Measurements from ENCODE around the gene LMCD1.
A peak's percentile ranks its signal among the peaks of the same experiment; 100 is the strongest.

LMCD1 gene

DNA sequence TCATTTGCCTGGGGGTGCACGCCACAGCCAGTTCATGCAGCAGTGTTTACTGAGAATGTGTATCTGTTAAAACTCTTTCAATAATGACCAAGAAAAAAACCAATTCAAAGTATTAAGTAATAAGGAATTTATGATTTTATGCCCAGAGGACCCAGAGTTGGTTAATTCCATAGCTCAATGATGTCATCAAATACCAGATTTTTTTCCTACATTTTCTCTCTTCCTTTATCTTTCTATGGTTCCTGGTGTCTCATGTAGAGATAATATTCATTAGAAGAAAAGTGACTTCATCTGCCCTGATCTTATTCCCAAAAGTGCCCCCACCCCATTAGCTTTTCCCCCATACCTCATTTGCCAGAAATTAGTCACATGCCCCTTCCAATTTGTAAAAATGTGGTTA, 44.6 kb upstream of the LMCD1 start:
- no peak overlapping the region for H3K4me3 ChIP-seq (ENCODE audit: low read depth, low read length)
- TF ChIP-seq, protein P1, sequence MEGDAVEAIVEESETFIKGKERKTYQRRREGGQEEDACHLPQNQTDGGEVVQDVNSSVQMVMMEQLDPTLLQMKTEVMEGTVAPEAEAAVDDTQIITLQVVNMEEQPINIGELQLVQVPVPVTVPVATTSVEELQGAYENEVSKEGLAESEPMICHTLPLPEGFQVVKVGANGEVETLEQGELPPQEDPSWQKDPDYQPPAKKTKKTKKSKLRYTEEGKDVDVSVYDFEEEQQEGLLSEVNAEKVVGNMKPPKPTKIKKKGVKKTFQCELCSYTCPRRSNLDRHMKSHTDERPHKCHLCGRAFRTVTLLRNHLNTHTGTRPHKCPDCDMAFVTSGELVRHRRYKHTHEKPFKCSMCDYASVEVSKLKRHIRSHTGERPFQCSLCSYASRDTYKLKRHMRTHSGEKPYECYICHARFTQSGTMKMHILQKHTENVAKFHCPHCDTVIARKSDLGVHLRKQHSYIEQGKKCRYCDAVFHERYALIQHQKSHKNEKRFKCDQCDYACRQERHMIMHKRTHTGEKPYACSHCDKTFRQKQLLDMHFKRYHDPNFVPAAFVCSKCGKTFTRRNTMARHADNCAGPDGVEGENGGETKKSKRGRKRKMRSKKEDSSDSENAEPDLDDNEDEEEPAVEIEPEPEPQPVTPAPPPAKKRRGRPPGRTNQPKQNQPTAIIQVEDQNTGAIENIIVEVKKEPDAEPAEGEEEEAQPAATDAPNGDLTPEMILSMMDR (IDR thresholded peaks at IDR 0.05; ENCODE audit: insufficient read depth, low read length, missing control alignments) = no peak
- no peak for DNase-seq (ENCODE audit: low read depth, low spot score)
- ChIA-PET CTCF (interaction anchor here (0.7 to 2.8 kb wide), 9 partner anchors 14 to 846 kb away, joined by 3 to 19 read pairs (median 5); partner anchors contain the start of gene LMCD1), POLR2A (interaction anchor here (0.8 to 2.4 kb wide), 4 partner anchors 12 to 45 kb away, joined by 3 to 22 read pairs (median 4); partner anchors contain the start of gene LMCD1)

DNA sequence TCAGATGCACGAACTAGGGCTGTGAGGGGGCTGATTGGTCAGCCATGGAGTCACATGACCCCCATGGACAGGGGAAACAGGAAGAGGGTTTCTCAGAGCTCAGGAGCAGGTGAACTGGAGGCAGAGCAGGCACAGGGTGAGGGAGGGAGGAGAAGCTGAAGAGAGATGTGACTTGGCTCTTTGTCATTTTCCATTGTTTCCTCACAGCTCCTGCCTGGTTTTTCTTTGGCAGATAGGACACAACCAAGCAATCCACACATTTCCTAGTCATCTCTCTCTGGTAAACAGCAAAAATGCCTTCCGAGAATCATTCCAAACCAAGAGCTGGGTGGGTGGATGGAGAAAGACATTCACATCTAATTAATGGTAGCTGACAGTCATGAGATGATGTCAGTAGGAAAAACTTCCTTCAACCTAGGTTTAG, 43.4 kb upstream of the LMCD1 start:
- CTCF ChIA-PET = interaction anchor here (0.9 to 3.2 kb wide), 9 partner anchors 11 to 203 kb away, joined by 3 to 19 read pairs (median 7); partner anchors contain the start of gene LMCD1
- H3K4me3 ChIP-seq (ENCODE audit: low read depth, low read length) = no peak overlapping the region
- POLR2A ChIA-PET = interaction anchor here (0.7 to 2.4 kb wide), 9 partner anchors 12 to 161 kb away, joined by 3 to 22 read pairs (median 5); partner anchors contain the start of gene LMCD1
- DNase-seq (ENCODE audit: low read depth, low spot score) = no peak
- TF ChIP-seq, protein P1 (IDR thresholded peaks at IDR 0.05; ENCODE audit: insufficient read depth, low read length, missing control alignments) = no peak

DNA sequence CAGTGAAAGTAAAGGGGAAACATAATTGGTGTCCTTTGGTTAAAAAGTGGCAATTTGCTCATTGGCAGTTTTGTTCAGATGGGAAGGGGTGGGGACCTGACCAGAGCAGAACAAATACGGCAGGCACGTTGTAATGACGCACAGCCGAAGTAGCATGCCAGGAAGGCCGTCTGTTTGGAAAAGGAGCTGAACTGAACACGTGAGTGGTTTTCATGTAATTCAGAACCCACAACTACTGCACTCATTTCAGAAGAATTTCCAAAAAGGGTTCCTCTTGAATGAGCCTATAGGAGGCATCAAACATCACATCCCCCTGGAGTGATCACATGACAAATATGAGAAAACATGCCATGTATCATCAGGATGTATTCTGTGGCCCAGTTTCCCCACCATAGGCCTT, 42.9 kb upstream of the LMCD1 start:
- ChIA-PET CTCF (interaction anchor here (0.8 to 3.2 kb wide), 6 partner anchors 11 to 149 kb away, joined by 3 to 19 read pairs (median 5); no protein-coding TSS in a partner anchor), POLR2A (interaction anchor here (0.7 to 2.4 kb wide), 8 partner anchors 13 to 160 kb away, joined by 3 to 22 read pairs (median 5); partner anchors contain the start of gene LMCD1)
- H3K4me3 ChIP-seq (ENCODE audit: low read depth, low read length) = no peak overlapping the region
- DNase-seq (ENCODE audit: low read depth, low spot score) = peak; percentile 98
- TF ChIP-seq, protein P1 (IDR thresholded peaks at IDR 0.05; ENCODE audit: insufficient read depth, low read length, missing control alignments) = no peak

DNA sequence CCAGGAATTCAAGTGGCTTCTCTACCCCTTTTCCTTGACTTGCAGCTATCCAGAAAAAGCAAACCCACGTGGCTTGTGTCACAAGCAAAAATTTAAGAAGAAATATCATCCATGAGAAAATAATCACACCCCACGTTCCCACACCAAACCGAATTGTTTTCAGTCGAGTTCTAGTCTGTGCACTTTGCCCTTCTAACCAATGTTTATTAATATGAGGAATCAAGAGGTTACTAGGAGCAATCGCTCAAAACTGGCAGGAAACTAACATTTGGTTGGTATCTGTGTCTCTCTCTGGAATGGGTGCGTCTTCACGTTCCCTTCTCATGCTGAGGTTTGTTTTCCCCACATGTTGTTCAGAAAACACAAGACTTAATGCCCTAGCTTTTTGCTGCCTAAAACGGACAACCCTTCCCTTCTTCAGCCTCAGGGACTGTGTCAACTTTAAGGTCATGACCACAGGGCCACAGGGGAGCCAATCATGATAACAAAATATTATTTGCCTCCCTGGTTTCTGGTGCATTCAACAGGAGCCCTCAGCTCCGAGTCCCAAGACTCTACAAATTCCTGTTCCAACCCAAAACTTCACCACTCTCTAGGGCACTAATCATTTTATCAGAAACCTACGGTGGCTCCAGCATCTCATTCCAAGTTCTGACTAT, 41.4 kb upstream of the LMCD1 start:
- TF ChIP-seq, protein P1 (IDR thresholded peaks at IDR 0.05; ENCODE audit: insufficient read depth, low read length, missing control alignments) = no peak
- ChIA-PET POLR2A (interaction anchor here (0.7 to 1.4 kb wide), 3 partner anchors 23 to 96 kb away, joined by 3 to 7 read pairs (median 4); partner anchors contain the start of gene LMCD1), CTCF (interaction anchor here (3.2 kb wide), 1 partner anchor 9 kb away, joined by 12 read pairs; no protein-coding TSS in a partner anchor)

DNA sequence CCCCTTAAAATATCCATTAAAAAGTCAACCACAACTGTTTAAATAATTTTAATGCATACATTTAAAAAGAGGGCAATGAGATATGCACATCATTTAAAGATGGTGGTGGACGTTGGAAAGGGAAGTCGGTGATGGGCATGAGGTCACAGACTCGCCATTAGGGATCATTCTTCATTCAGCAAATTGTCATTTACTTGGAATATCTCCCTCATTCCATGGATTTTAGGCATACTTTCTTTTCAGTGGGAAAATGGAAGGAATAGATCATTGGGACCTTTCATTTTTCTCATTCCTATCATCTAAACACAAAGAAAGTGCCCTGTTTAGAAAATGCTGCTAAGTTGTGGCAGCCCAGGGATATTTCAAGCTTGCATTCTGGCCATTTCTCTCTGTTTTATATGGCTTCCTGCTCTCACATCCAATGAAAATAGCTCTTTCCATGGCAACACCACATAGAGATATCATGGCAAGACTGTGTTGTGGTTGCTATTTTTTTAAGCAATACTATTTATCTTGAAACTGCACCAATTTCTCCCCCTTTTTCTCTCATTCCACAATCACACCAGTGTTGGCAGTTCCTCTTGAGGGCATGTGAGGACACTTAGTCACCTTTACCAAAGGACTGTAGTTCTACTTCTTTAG, 40.7 kb upstream of the LMCD1 start:
- TF ChIP-seq, protein P1 (IDR thresholded peaks at IDR 0.05; ENCODE audit: insufficient read depth, low read length, missing control alignments) = no peak
- CTCF ChIA-PET = interaction anchor here (1.1 to 3.2 kb wide), 3 partner anchors 8 to 29 kb away, joined by 3 to 12 read pairs (median 4); no protein-coding TSS in a partner anchor
- DNase-seq (ENCODE audit: low read depth, low spot score) = peak; percentile 94
- POLR2A ChIA-PET = interaction anchor here (0.7 to 1.4 kb wide), 3 partner anchors 17 to 40 kb away, joined by 3 to 7 read pairs (median 4); partner anchors contain the start of gene LMCD1
- no peak overlapping the region for H3K4me3 ChIP-seq (ENCODE audit: low read depth, low read length)

More for the DNA sequence above, 41.4 kb upstream of the LMCD1 start:
- no peak overlapping the region for H3K4me3 ChIP-seq (ENCODE audit: low read depth, low read length)
- no peak for DNase-seq (ENCODE audit: low read depth, low spot score)

DNA sequence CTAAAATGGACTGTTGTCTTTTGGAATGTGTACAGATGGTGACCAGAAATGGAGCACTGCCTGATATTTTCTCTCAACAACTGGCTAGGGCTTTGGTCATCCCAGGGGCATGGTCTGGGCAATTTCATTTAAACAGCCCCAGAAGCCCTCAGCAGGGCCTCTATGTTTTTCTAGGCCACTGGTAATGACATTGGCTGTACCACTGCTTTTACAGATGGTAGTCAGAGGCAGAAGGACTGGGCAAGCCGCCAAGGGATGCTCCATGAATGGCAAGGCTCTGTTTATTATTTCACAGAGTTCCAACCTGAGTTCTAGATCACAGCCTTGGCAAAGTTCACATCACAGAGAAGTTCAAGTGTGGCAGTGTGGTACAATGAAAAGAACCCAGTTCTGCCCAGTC, 37.0 kb upstream of the LMCD1 start:
- CTCF ChIA-PET = no interaction called here
- POLR2A ChIA-PET = no interaction called here
- no peak for DNase-seq (ENCODE audit: low read depth, low spot score)
- TF ChIP-seq, protein P1 (IDR thresholded peaks at IDR 0.05; ENCODE audit: insufficient read depth, low read length, missing control alignments) = no peak
- H3K4me3 ChIP-seq (ENCODE audit: low read depth, low read length) = no peak overlapping the region

All from AG04449 (cell line).